Osteoblast (primary cell): ENCODE data around the gene VWDE. TPM values are rescaled to one million over a fixed set of nuclear protein-coding genes. Genes with fewer than 3 reads are reported as not detected.
"Not testable (repeated sequence)": the region's sequence is repeated elsewhere in the genome, so short reads cannot be mapped to it uniquely, and the experiment has no call there.

Experiments used
- DNase-seq: peaks from one replicate; pipeline ENCODE4 v3.0.0; 2011; ENCODE audit warnings: low spot score, mixed read lengths; ENCODE audit not compliant: insufficient read length; ENCODE audit errors: missing footprints
- H2AFZ ChIP-seq: 2 replicates; pipeline ENCODE4 v1.6.0; 2011; ENCODE audit warnings: mild to moderate bottlenecking, low read length
- H3K27ac ChIP-seq: 2 replicates; pipeline ENCODE4 v1.5.1; 2011; ENCODE audit warnings: mild to moderate bottlenecking, low read depth, low read length, moderate library complexity
- H3K27me3 ChIP-seq: 2 replicates; pipeline ENCODE4 v1.6.0; 2012; ENCODE audit warnings: mild to moderate bottlenecking, control low read depth, inconsistent platforms, low read length, moderate library complexity; ENCODE audit not compliant: insufficient read depth
- H3K36me3 ChIP-seq: 2 replicates; pipeline ENCODE4 v1.5.1; 2011; ENCODE audit warnings: mild to moderate bottlenecking, low read length, control low read depth, moderate library complexity; ENCODE audit not compliant: insufficient read depth
- H3K4me1 ChIP-seq: 2 replicates; pipeline ENCODE4 v1.5.1; 2011; ENCODE audit warnings: mild to moderate bottlenecking, low read length, control low read depth, moderate library complexity; ENCODE audit not compliant: insufficient read depth
- H3K4me2 ChIP-seq: 2 replicates; pipeline ENCODE4 v1.6.0; 2011; ENCODE audit warnings: mild to moderate bottlenecking, low read length; ENCODE audit not compliant: insufficient read depth
- H3K4me3 ChIP-seq: fragments of 200-600 bp; sonication (generic); 3 replicates; pipeline ENCODE4 v1.5.1; 2012; ENCODE audit warnings: mild to moderate bottlenecking, low read length, inconsistent platforms; ENCODE audit not compliant: insufficient read depth
- H3K79me2 ChIP-seq: 2 replicates; pipeline ENCODE4 v1.6.0; 2012; ENCODE audit warnings: mild to moderate bottlenecking, low read length, control low read depth, inconsistent platforms; ENCODE audit not compliant: insufficient read depth
- H3K9me3 ChIP-seq: 2 replicates; pipeline ENCODE4 v1.5.1; 2011; ENCODE audit warnings: low read depth, low read length, control low read depth
- H4K20me1 ChIP-seq: 2 replicates; pipeline ENCODE4 v1.6.0; 2012; ENCODE audit warnings: mild to moderate bottlenecking, low read length, control low read depth; ENCODE audit not compliant: insufficient read depth
- total RNA-seq: library from RNA; depleted of rRNA; stranded (reverse); fragments of >200 nt; gene quantifications from 2 replicates; pipeline ENCODE4 v1.2.3, GENCODE V29; 2012
- TF ChIP-seq, protein P1 (sequence below): IDR thresholded peaks from 2 replicates; pipeline ENCODE4 v1.5.1; 2011; ENCODE audit warnings: mild to moderate bottlenecking, low read depth, low read length, moderate library complexity; ENCODE audit errors: extremely low read depth

The VWDE gene
- total RNA-seq, 1 donor: under 0.01 TPM

DNA sequence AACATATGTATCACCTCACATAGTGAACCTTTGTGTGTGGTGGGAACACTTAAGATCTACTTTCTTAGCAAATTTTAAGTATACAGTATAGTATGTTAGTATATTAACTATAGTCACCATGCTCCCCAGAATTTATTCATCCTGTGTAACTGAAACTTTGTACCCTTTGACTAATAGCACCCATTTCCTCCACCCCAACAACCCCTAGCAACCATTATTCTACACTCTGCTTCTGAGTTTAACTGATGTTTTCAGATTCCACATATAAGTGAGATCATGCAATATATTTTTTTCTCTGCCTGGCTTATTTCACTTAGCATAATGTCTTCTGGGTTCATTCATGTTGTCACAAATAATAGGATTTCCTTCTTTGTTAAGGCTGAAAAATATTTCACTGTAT is 6.9 kb upstream of the VWDE start:
- H3K27me3 ChIP-seq: no peaks in the 10 kb centered on the region
- no peaks in the 10 kb centered on the region for H3K79me2 ChIP-seq
- H2AFZ ChIP-seq: no peak overlapping the region
- H3K4me3 ChIP-seq: no peak overlapping the region
- H3K4me2 ChIP-seq: no peak overlapping the region
- no peak for DNase-seq
- H3K36me3 ChIP-seq: no peaks in the 10 kb centered on the region
- no peaks in the 10 kb centered on the region for H3K4me1 ChIP-seq
- H3K9me3 ChIP-seq: no peaks in the 10 kb centered on the region
- no peak overlapping the region for H3K27ac ChIP-seq
- TF ChIP-seq, protein P1, sequence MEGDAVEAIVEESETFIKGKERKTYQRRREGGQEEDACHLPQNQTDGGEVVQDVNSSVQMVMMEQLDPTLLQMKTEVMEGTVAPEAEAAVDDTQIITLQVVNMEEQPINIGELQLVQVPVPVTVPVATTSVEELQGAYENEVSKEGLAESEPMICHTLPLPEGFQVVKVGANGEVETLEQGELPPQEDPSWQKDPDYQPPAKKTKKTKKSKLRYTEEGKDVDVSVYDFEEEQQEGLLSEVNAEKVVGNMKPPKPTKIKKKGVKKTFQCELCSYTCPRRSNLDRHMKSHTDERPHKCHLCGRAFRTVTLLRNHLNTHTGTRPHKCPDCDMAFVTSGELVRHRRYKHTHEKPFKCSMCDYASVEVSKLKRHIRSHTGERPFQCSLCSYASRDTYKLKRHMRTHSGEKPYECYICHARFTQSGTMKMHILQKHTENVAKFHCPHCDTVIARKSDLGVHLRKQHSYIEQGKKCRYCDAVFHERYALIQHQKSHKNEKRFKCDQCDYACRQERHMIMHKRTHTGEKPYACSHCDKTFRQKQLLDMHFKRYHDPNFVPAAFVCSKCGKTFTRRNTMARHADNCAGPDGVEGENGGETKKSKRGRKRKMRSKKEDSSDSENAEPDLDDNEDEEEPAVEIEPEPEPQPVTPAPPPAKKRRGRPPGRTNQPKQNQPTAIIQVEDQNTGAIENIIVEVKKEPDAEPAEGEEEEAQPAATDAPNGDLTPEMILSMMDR: no peak
- H4K20me1 ChIP-seq: no peaks in the 10 kb centered on the region

DNA sequence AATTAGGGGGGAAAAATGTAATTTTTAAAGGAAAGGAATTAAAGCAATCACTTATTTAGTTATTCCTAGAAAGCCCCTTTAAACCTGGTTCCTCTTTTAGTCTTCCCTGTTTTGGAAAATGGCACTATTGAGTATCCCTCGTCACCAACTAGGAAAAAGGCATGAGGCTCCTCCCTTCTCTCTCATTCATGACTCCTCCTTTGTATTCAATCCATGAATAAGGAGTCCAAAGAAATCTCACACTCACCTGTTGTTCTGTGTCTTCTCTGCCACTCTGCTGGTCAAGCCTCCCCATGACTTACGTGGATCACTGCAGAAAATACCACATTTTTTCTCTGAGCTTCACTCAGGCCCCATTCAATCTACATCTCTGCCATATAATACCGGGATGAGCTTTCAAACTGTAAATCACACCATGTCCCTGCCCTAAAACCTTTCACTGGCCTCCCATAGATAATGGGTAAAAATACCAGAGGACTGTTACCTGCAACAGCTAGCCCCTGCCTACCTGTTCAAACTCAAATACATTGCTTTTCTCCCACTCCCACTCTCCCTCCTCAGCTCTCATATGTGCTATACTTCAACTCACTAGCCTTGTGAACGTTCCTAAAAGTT is 5.5 kb upstream of the VWDE start:
- H4K20me1 ChIP-seq: no peaks in the 10 kb centered on the region
- H3K27me3 ChIP-seq: peaks cover 1% of the 10 kb centered on the region
- TF ChIP-seq, protein P1: no peak
- no peaks in the 10 kb centered on the region for H3K4me1 ChIP-seq
- H2AFZ ChIP-seq: no peak overlapping the region
- no peaks in the 10 kb centered on the region for H3K79me2 ChIP-seq
- DNase-seq: no peak
- no peak overlapping the region for H3K4me2 ChIP-seq
- no peaks in the 10 kb centered on the region for H3K9me3 ChIP-seq
- H3K27ac ChIP-seq: no peak overlapping the region
- H3K36me3 ChIP-seq: no peaks in the 10 kb centered on the region
- H3K4me3 ChIP-seq: no peak overlapping the region

DNA sequence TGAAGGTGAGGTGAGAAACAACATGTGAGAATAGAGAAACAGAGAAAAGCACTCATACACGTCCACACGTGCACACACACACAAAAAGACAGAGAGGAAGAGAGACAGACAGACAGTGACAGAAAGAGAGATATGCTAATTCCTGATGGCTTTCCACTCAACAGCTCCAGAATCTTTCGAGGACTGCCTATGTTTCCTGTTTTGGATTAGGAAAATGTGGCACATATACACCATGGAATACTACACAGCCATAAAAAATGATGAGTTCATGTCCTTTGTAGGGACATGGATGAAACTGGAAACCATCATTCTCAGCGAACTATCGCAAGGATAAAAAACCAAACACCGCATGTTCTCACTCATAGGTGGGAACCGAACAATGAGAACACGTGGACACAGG is 4.0 kb upstream of the VWDE start:
- not testable (repeated sequence) for H3K79me2 ChIP-seq, H3K4me1 ChIP-seq, H3K36me3 ChIP-seq, H3K4me2 ChIP-seq, H3K27ac ChIP-seq, H2AFZ ChIP-seq, H3K9me3 ChIP-seq, H4K20me1 ChIP-seq, DNase-seq, H3K27me3 ChIP-seq, H3K4me3 ChIP-seq

DNA sequence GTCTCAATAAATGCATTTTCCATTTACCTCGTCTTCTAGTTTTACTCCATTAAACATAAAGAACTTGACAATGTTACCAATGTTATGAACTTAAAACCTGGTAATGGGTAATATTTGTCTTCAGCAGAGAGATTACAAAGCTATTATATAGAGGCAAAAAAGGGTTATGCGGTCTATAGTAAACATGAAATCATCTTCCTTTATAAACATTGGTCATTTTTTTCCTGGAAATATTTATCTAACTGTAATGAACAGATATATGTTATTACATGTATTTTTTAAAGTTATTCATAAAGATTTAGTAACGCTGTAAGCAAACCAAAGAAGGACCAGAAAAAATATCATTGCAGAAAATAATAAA is 1.3 kb downstream of the VWDE start:
- no peaks in the 10 kb centered on the region for H3K36me3 ChIP-seq
- no peaks in the 10 kb centered on the region for H3K4me1 ChIP-seq
- TF ChIP-seq, protein P1: no peak
- H4K20me1 ChIP-seq: no peaks in the 10 kb centered on the region
- peaks cover 7% of the 10 kb centered on the region for H3K27me3 ChIP-seq
- no peak for DNase-seq
- no peaks in the 10 kb centered on the region for H3K9me3 ChIP-seq
- no peak overlapping the region for H3K4me2 ChIP-seq
- H3K79me2 ChIP-seq: no peaks in the 10 kb centered on the region
- H2AFZ ChIP-seq: no peak overlapping the region
- no peak overlapping the region for H3K4me3 ChIP-seq
- H3K27ac ChIP-seq: no peak overlapping the region
